WTC11 (cell line): ENCODE results near the gene GRK4. TPM values are rescaled to one million over a fixed set of nuclear protein-coding genes. Genes with fewer than 3 reads are reported as not detected.

Source experiments
- ATAC-seq: fragments of 200-7000 bp; cut with Tn5 transposase; 2 replicates; pipeline ENCODE4 v1.10.0; 2021; ENCODE audit warnings: mild to moderate bottlenecking, moderate library complexity
- CTCF ChIA-PET: fragments of 300-600 bp; sonication (Branson Sonifier 250); formaldehyde crosslinking; loops from one replicate; lab custom pipeline; 2021; ENCODE audit warnings: antibody characterized with exemption; lab: Charles Lee
- POLR2A ChIA-PET: fragments of 350-600 bp; sonication (Branson Sonifier 250); formaldehyde crosslinking; loops from one replicate; lab custom pipeline; 2021; ENCODE audit warnings: antibody characterized with exemption; lab: Charles Lee
- DNase-seq: peaks from one replicate; pipeline ENCODE4 v3.0.0; 2021; ENCODE audit warnings: low spot score
- H3K27ac Mint-ChIP-seq: 2 replicates; pipeline ENCODE4 v1.8.0; 2021; ENCODE audit warnings: mixed read lengths
- H3K27me3 Mint-ChIP-seq: 2 replicates; pipeline ENCODE4 v1.8.0; 2021; ENCODE audit warnings: low read depth, mild to moderate bottlenecking, moderate library complexity, mixed read lengths
- H3K36me3 Mint-ChIP-seq: 2 replicates; pipeline ENCODE4 v1.8.0; 2021; ENCODE audit warnings: mixed read lengths
- H3K4me1 Mint-ChIP-seq: 2 replicates; pipeline ENCODE4 v1.8.0; 2022; ENCODE audit warnings: mixed read lengths
- H3K4me3 Mint-ChIP-seq: 2 replicates; pipeline ENCODE4 v1.8.0; 2021; ENCODE audit warnings: mild to moderate bottlenecking, moderate library complexity, mixed read lengths
- H3K9me3 Mint-ChIP-seq: 2 replicates; pipeline ENCODE4 v1.8.0; 2021; ENCODE audit warnings: mixed read lengths
- ATF1 ChIP-seq: sonication (generic); formaldehyde crosslinking; IDR thresholded peaks from 2 replicates; pipeline ENCODE4 v1.8.1; 2023; ENCODE audit warnings: mild to moderate bottlenecking, moderate library complexity, missing genetic modification reagents
- ATF2 ChIP-seq: sonication (generic); formaldehyde crosslinking; IDR thresholded peaks from 2 replicates; pipeline ENCODE4 v1.8.1; 2022; ENCODE audit warnings: low read depth, missing genetic modification reagents, borderline replicate concordance
- ATF6 ChIP-seq: sonication (generic); formaldehyde crosslinking; IDR thresholded peaks from 2 replicates; pipeline ENCODE4 v1.8.1; 2023; ENCODE audit warnings: mild to moderate bottlenecking, missing genetic modification reagents
- CBFB ChIP-seq: sonication (generic); formaldehyde crosslinking; IDR thresholded peaks from 2 replicates; pipeline ENCODE4 v1.8.1; 2022; ENCODE audit warnings: mild to moderate bottlenecking, low read depth, missing genetic modification reagents
- E2F4 ChIP-seq: sonication (generic); formaldehyde crosslinking; IDR thresholded peaks from 2 replicates; pipeline ENCODE4 v1.8.1; 2022; ENCODE audit warnings: low read depth, mild to moderate bottlenecking, moderate library complexity, missing genetic modification reagents, borderline replicate concordance
- E2F5 ChIP-seq: sonication (generic); formaldehyde crosslinking; IDR thresholded peaks from 2 replicates; pipeline ENCODE4 v1.8.1; 2022; ENCODE audit warnings: mild to moderate bottlenecking, moderate library complexity, missing genetic modification reagents
- FOXP1 ChIP-seq: sonication (generic); formaldehyde crosslinking; IDR thresholded peaks from 2 replicates; pipeline ENCODE4 v1.8.0; 2022; ENCODE audit warnings: missing genetic modification reagents, mild to moderate bottlenecking, moderate library complexity, borderline replicate concordance
- GRHL2 ChIP-seq: fragments of 250-450 bp; sonication (Bioruptor Pico); IDR thresholded peaks from 2 replicates; pipeline ENCODE4 v1.8.0; 2022; ENCODE audit warnings: mild to moderate bottlenecking, moderate library complexity; ENCODE audit not compliant: insufficient replicate concordance, severe bottlenecking
- JAZF1 ChIP-seq: fragments of 250-450 bp; sonication (Bioruptor Pico); IDR thresholded peaks from 2 replicates; pipeline ENCODE4 v1.9.0; 2021; ENCODE audit warnings: moderate library complexity, mild to moderate bottlenecking, inconsistent platforms
- MYBL2 ChIP-seq: sonication (generic); formaldehyde crosslinking; IDR thresholded peaks from 2 replicates; pipeline ENCODE4 v1.8.1; 2023; ENCODE audit warnings: mild to moderate bottlenecking, moderate library complexity, missing genetic modification reagents
- NFATC4 ChIP-seq: fragments of 250-450 bp; sonication (Bioruptor Pico); IDR thresholded peaks from 2 replicates; pipeline ENCODE4 v1.9.0; 2021; ENCODE audit warnings: mild to moderate bottlenecking
- OVOL2 ChIP-seq: fragments of 250-450 bp; sonication (Bioruptor Pico); IDR thresholded peaks from 2 replicates; pipeline ENCODE4 v1.9.0; 2021; ENCODE audit warnings: mild to moderate bottlenecking, borderline replicate concordance
- PRRX2 ChIP-seq: fragments of 250-450 bp; sonication (Bioruptor Pico); IDR thresholded peaks from 2 replicates; pipeline ENCODE4 v1.8.0; 2021; ENCODE audit warnings: mild to moderate bottlenecking
- SOX15 ChIP-seq: fragments of 250-450 bp; sonication (Bioruptor Pico); IDR thresholded peaks from 2 replicates; pipeline ENCODE4 v1.9.0; 2021; ENCODE audit warnings: mild to moderate bottlenecking
- SP1 ChIP-seq: sonication (generic); formaldehyde crosslinking; conservative IDR thresholded peaks from 2 replicates; pipeline ENCODE4 v1.8.1; 2022; ENCODE audit warnings: missing genetic modification reagents
- TCF7 ChIP-seq: sonication (generic); formaldehyde crosslinking; IDR thresholded peaks from 2 replicates; pipeline ENCODE4 v1.8.0; 2022; ENCODE audit warnings: mild to moderate bottlenecking, low read depth, missing genetic modification reagents, moderate library complexity
- TP53 ChIP-seq: sonication (generic); formaldehyde crosslinking; IDR thresholded peaks from 2 replicates; pipeline ENCODE4 v1.8.1; 2023; ENCODE audit warnings: mild to moderate bottlenecking, missing genetic modification reagents
- ZNF138 ChIP-seq: sonication (generic); formaldehyde crosslinking; conservative IDR thresholded peaks from 2 replicates; pipeline ENCODE4 v1.8.1; 2022; ENCODE audit warnings: mild to moderate bottlenecking, moderate library complexity, missing genetic modification reagents
- ZNF219 ChIP-seq: sonication (generic); formaldehyde crosslinking; IDR thresholded peaks from 2 replicates; pipeline ENCODE4 v1.8.0; 2023; ENCODE audit warnings: missing genetic modification reagents, mild to moderate bottlenecking, borderline replicate concordance
- ZNF396 ChIP-seq: fragments of 250-450 bp; sonication (Bioruptor Pico); IDR thresholded peaks from 2 replicates; pipeline ENCODE4 v1.8.0; 2021; ENCODE audit warnings: mild to moderate bottlenecking, moderate library complexity, borderline replicate concordance
- ZNF416 ChIP-seq: fragments of 250-450 bp; sonication (Bioruptor Pico); IDR thresholded peaks from 2 replicates; pipeline ENCODE4 v1.9.0; 2021; ENCODE audit warnings: mild to moderate bottlenecking, inconsistent platforms
- total RNA-seq: library from RNA; stranded (reverse); gene quantifications from 3 replicates; pipeline ENCODE4 v1.2.3, GENCODE V29; 2021
- TF ChIP-seq, protein P1 (sequence below): sonication (generic); formaldehyde crosslinking; IDR thresholded peaks from 2 replicates; pipeline ENCODE4 v1.8.0; 2022; ENCODE audit warnings: mild to moderate bottlenecking, missing genetic modification reagents
- TF ChIP-seq, protein P2 (sequence below): fragments of 250-450 bp; sonication (Bioruptor Pico); IDR thresholded peaks from 2 replicates; pipeline ENCODE4 v1.9.0; 2021; ENCODE audit warnings: mild to moderate bottlenecking
- TF ChIP-seq, protein P3 (sequence below): sonication (generic); formaldehyde crosslinking; IDR thresholded peaks from 2 replicates; pipeline ENCODE4 v1.8.0; 2022; ENCODE audit warnings: missing genetic modification reagents

GRK4 gene
- total RNA-seq, 1 experiment from 2014 or later, result 1.4 TPM

- no peak for DNase-seq
- Mint-ChIP-seq H3K4me1 (peaks cover 7% of the 10 kb centered on the region), H3K9me3 (peaks cover 4% of the 10 kb centered on the region), H3K27ac (no peak overlapping the region), H3K27me3 (no peaks in the 10 kb centered on the region), H3K4me3 (no peak overlapping the region), H3K36me3 (no peaks in the 10 kb centered on the region)
- ChIA-PET POLR2A (no interaction called here), CTCF (interaction anchor here (0.7 kb wide), 1 partner anchor 331 kb away, joined by 3 read pairs; no protein-coding TSS in a partner anchor)
- TF ChIP-seq JAZF1, result no peak
- no peak for TF ChIP-seq FOXP1 (CRISPR knock-in tag)
- no peak for TF ChIP-seq ATF6 (CRISPR knock-in tag)
- TF ChIP-seq ZNF138 (CRISPR knock-in tag), result no peak
- no peak for TF ChIP-seq CBFB (CRISPR knock-in tag)
- TF ChIP-seq SOX15 (CRISPR knock-in tag), result no peak
- no peak for TF ChIP-seq GRHL2 (CRISPR knock-in tag)
- TF ChIP-seq MYBL2, result no peak
- TF ChIP-seq PRRX2 (CRISPR knock-in tag), result no peak
- no peak for TF ChIP-seq ZNF416 (CRISPR knock-in tag)
- TF ChIP-seq TCF7, result no peak
- no peak for TF ChIP-seq OVOL2 (CRISPR knock-in tag)
- TF ChIP-seq TP53 (CRISPR knock-in tag), result no peak
- TF ChIP-seq E2F5 (CRISPR knock-in tag), result no peak
- no peak for ATAC-seq
Observed at GRCh38 chr4:3025881-3026280, 62.5 kb downstream of the GRK4 start.

GRCh38 chr4:3026540-3026939, 63.2 kb downstream of the GRK4 start:
- CTCF ChIA-PET, result no interaction called here
- ATAC-seq (no peak), DNase-seq (no peak)
- no peaks in the 10 kb centered on the region for H3K27me3 Mint-ChIP-seq
- peaks cover 4% of the 10 kb centered on the region for H3K9me3 Mint-ChIP-seq
- no peaks in the 10 kb centered on the region for H3K36me3 Mint-ChIP-seq
- H3K4me1 Mint-ChIP-seq, result no peaks in the 10 kb centered on the region; the same call in 1 of the 2 replicates
- TF ChIP-seq, protein P1, sequence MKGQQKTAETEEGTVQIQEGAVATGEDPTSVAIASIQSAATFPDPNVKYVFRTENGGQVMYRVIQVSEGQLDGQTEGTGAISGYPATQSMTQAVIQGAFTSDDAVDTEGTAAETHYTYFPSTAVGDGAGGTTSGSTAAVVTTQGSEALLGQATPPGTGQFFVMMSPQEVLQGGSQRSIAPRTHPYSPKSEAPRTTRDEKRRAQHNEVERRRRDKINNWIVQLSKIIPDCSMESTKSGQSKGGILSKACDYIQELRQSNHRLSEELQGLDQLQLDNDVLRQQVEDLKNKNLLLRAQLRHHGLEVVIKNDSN (CRISPR knock-in tag), result no peak
- TF ChIP-seq ZNF396 (CRISPR knock-in tag) (no peak), NFATC4 (CRISPR knock-in tag) (no peak)
- TF ChIP-seq, protein P2, sequence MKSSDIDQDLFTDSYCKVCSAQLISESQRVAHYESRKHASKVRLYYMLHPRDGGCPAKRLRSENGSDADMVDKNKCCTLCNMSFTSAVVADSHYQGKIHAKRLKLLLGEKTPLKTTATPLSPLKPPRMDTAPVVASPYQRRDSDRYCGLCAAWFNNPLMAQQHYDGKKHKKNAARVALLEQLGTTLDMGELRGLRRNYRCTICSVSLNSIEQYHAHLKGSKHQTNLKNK (CRISPR knock-in tag), result no peak
- H3K4me3 Mint-ChIP-seq, result no peak overlapping the region
- H3K27ac Mint-ChIP-seq, result no peak overlapping the region
- POLR2A ChIA-PET, result no interaction called here

DNA sequence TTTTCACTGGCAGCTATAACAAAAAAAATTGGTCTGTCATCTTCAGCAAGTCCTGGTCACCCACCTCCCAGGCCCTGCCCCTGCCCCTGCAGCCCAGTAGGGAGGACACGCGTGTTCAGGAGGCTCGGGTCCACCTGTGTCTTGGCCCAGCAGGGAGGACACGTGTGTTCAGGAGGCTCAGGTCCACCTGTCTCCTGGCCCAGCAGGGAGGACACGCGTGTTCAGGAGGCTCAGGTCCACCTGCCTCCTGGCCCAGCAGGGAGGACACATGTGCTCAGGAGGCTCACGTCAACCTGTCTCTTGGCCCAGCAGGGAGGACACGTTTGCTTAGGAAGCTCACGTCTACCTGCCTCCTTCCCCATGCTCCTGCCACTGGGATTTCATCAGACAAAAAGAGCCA, 66.1 kb downstream of the GRK4 start:
- H3K4me1 Mint-ChIP-seq, result no peaks in the 10 kb centered on the region
- no peak overlapping the region for H3K27ac Mint-ChIP-seq
- no peaks in the 10 kb centered on the region for H3K9me3 Mint-ChIP-seq
- no peak for ATAC-seq
- no peaks in the 10 kb centered on the region for H3K36me3 Mint-ChIP-seq
- DNase-seq, result no peak
- CTCF ChIA-PET, result interaction anchor here (1.0 kb wide), 1 partner anchor 51 kb away, joined by 3 read pairs; no protein-coding TSS in a partner anchor
- H3K4me3 Mint-ChIP-seq, result no peak overlapping the region
- POLR2A ChIA-PET, result no interaction called here
- no peaks in the 10 kb centered on the region for H3K27me3 Mint-ChIP-seq
- TF ChIP-seq SP1 (CRISPR knock-in tag) (no peak), ATF2 (CRISPR knock-in tag) (no peak), ATF1 (CRISPR knock-in tag) (no peak), MYBL2 (no peak), ZNF219 (no peak), E2F4 (CRISPR knock-in tag) (no peak)
- TF ChIP-seq, protein P3, sequence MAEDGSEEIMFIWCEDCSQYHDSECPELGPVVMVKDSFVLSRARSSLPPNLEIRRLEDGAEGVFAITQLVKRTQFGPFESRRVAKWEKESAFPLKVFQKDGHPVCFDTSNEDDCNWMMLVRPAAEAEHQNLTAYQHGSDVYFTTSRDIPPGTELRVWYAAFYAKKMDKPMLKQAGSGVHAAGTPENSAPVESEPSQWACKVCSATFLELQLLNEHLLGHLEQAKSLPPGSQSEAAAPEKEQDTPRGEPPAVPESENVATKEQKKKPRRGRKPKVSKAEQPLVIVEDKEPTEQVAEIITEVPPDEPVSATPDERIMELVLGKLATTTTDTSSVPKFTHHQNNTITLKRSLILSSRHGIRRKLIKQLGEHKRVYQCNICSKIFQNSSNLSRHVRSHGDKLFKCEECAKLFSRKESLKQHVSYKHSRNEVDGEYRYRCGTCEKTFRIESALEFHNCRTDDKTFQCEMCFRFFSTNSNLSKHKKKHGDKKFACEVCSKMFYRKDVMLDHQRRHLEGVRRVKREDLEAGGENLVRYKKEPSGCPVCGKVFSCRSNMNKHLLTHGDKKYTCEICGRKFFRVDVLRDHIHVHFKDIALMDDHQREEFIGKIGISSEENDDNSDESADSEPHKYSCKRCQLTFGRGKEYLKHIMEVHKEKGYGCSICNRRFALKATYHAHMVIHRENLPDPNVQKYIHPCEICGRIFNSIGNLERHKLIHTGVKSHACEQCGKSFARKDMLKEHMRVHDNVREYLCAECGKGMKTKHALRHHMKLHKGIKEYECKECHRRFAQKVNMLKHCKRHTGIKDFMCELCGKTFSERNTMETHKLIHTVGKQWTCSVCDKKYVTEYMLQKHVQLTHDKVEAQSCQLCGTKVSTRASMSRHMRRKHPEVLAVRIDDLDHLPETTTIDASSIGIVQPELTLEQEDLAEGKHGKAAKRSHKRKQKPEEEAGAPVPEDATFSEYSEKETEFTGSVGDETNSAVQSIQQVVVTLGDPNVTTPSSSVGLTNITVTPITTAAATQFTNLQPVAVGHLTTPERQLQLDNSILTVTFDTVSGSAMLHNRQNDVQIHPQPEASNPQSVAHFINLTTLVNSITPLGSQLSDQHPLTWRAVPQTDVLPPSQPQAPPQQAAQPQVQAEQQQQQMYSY, result no peak
